ENCODE data around the gene LRRC27.
"Not testable (repeated sequence)": the region's sequence is repeated elsewhere in the genome, so short reads cannot be mapped to it uniquely, and the experiment has no call there.

LRRC27 gene

GRCh38 chr10:132310701-132311337 is 21.2 kb upstream of the LRRC27 start:
- H3K4me3 ChIP-seq (replicated peaks; ENCODE audit: low read depth, low read length), result no peak overlapping the region
- no peak for TF ChIP-seq CTCF (IDR thresholded peaks at IDR 0.05; ENCODE audit: low read depth, low read length, missing control alignments)
- DNase-seq (ENCODE audit: extremely low read depth, low read depth), result no peak

- no peak for DNase-seq (ENCODE audit: extremely low read depth, low read depth)
- H3K4me3 ChIP-seq (replicated peaks; ENCODE audit: low read depth, low read length), result no peak overlapping the region
- no peak for TF ChIP-seq CTCF (IDR thresholded peaks at IDR 0.05; ENCODE audit: low read depth, low read length, missing control alignments)
These were observed 20.6 kb upstream of the LRRC27 start for GRCh38 chr10:132311338-132311939.

GRCh38 chr10:132313305-132313704 is 18.7 kb upstream of the LRRC27 start:
- no peak for DNase-seq (ENCODE audit: extremely low read depth, low read depth)

GRCh38 chr10:132313865-132314264 is 18.1 kb upstream of the LRRC27 start:
- no peak for DNase-seq (ENCODE audit: extremely low read depth, low read depth)
- no peak overlapping the region for H3K4me3 ChIP-seq (replicated peaks; ENCODE audit: low read depth, low read length)
- no peak for TF ChIP-seq CTCF (IDR thresholded peaks at IDR 0.05; ENCODE audit: low read depth, low read length, missing control alignments)

More at GRCh38 chr10:132313305-132313704, 18.7 kb upstream of the LRRC27 start:
- no peak overlapping the region for H3K4me3 ChIP-seq (replicated peaks; ENCODE audit: low read depth, low read length)
- no peak for TF ChIP-seq CTCF (IDR thresholded peaks at IDR 0.05; ENCODE audit: low read depth, low read length, missing control alignments)

- no peak overlapping the region for H3K4me3 ChIP-seq (replicated peaks; ENCODE audit: low read depth, low read length)
- no peak for DNase-seq (ENCODE audit: extremely low read depth, low read depth)
- TF ChIP-seq CTCF (IDR thresholded peaks at IDR 0.05; ENCODE audit: low read depth, low read length, missing control alignments), result no peak
These were observed 17.7 kb upstream of the LRRC27 start for GRCh38 chr10:132314336-132314735.

GRCh38 chr10:132314881-132315280 is 17.1 kb upstream of the LRRC27 start:
- DNase-seq (ENCODE audit: extremely low read depth, low read depth); H3K4me3 ChIP-seq (replicated peaks; ENCODE audit: low read depth, low read length): not testable (repeated sequence)

- no peak for DNase-seq (ENCODE audit: extremely low read depth, low read depth)
- no peak overlapping the region for H3K4me3 ChIP-seq (replicated peaks; ENCODE audit: low read depth, low read length)
- no peak for TF ChIP-seq CTCF (IDR thresholded peaks at IDR 0.05; ENCODE audit: low read depth, low read length, missing control alignments)
These were observed 15.9 kb upstream of the LRRC27 start for GRCh38 chr10:132316133-132316532.

- H3K4me3 ChIP-seq (replicated peaks; ENCODE audit: low read depth, low read length); DNase-seq (ENCODE audit: extremely low read depth, low read depth): not testable (repeated sequence)
These were observed 14.5 kb upstream of the LRRC27 start for GRCh38 chr10:132317477-132317876.

All from HFF-Myc (cell line).